ENCODE results near the gene BCAP29.
"Not testable (repeated sequence)": the region's sequence is repeated elsewhere in the genome, so short reads cannot be mapped to it uniquely, and the experiment has no call there.

The BCAP29 gene

GRCh38 chr7:107639070-107639469 is 59.0 kb downstream of the BCAP29 start:
- H3K4me3 ChIP-seq (ENCODE audit: insufficient read depth, low read depth, low read length, poor library complexity, severe bottlenecking); H3K36me3 ChIP-seq (ENCODE audit: control insufficient read depth, insufficient read depth, low read length); DNase-seq; H3K9me3 ChIP-seq (ENCODE audit: control insufficient read depth, low read length); H3K4me1 ChIP-seq (ENCODE audit: control insufficient read depth, insufficient read depth, low read length, poor library complexity, severe bottlenecking); H3K27ac ChIP-seq (ENCODE audit: insufficient read depth, low read length, poor library complexity, severe bottlenecking); H3K27me3 ChIP-seq (replicated peaks; ENCODE audit: control insufficient read depth, insufficient read depth, low read length, poor library complexity, severe bottlenecking): not testable (repeated sequence)

- DNase-seq, result no peak
- Histone ChIP-seq H3K4me1 (ENCODE audit: control insufficient read depth, insufficient read depth, low read length, poor library complexity, severe bottlenecking) (no peaks in the 10 kb centered on the region), H3K9me3 (ENCODE audit: control insufficient read depth, low read length) (no peaks in the 10 kb centered on the region), H3K4me3 (ENCODE audit: insufficient read depth, low read depth, low read length, poor library complexity, severe bottlenecking) (no peak overlapping the region), H3K27me3 (replicated peaks; ENCODE audit: control insufficient read depth, insufficient read depth, low read length, poor library complexity, severe bottlenecking) (no peaks in the 10 kb centered on the region), H3K36me3 (ENCODE audit: control insufficient read depth, insufficient read depth, low read length) (no peaks in the 10 kb centered on the region), H3K27ac (ENCODE audit: insufficient read depth, low read length, poor library complexity, severe bottlenecking) (no peak overlapping the region)
Observed at GRCh38 chr7:107641676-107642075, 61.6 kb downstream of the BCAP29 start.

- no peaks in the 10 kb centered on the region for H3K27me3 ChIP-seq (replicated peaks; ENCODE audit: control insufficient read depth, insufficient read depth, low read length, poor library complexity, severe bottlenecking)
- no peaks in the 10 kb centered on the region for H3K36me3 ChIP-seq (ENCODE audit: control insufficient read depth, insufficient read depth, low read length)
- no peak overlapping the region for H3K4me3 ChIP-seq (ENCODE audit: insufficient read depth, low read depth, low read length, poor library complexity, severe bottlenecking)
- H3K27ac ChIP-seq (ENCODE audit: insufficient read depth, low read length, poor library complexity, severe bottlenecking), result no peak overlapping the region
- no peaks in the 10 kb centered on the region for H3K9me3 ChIP-seq (ENCODE audit: control insufficient read depth, low read length)
- no peaks in the 10 kb centered on the region for H3K4me1 ChIP-seq (ENCODE audit: control insufficient read depth, insufficient read depth, low read length, poor library complexity, severe bottlenecking)
- no peak for DNase-seq
Observed at GRCh38 chr7:107642501-107642900, 62.5 kb downstream of the BCAP29 start.

- H3K4me3 ChIP-seq (ENCODE audit: insufficient read depth, low read depth, low read length, poor library complexity, severe bottlenecking), result no peak overlapping the region
- no peak for DNase-seq
- H3K4me1 ChIP-seq (ENCODE audit: control insufficient read depth, insufficient read depth, low read length, poor library complexity, severe bottlenecking), result no peaks in the 10 kb centered on the region
- H3K9me3 ChIP-seq (ENCODE audit: control insufficient read depth, low read length), result no peaks in the 10 kb centered on the region
- no peaks in the 10 kb centered on the region for H3K27me3 ChIP-seq (replicated peaks; ENCODE audit: control insufficient read depth, insufficient read depth, low read length, poor library complexity, severe bottlenecking)
- H3K27ac ChIP-seq (ENCODE audit: insufficient read depth, low read length, poor library complexity, severe bottlenecking), result no peak overlapping the region
- no peaks in the 10 kb centered on the region for H3K36me3 ChIP-seq (ENCODE audit: control insufficient read depth, insufficient read depth, low read length)
Observed at GRCh38 chr7:107643407-107643806, 63.4 kb downstream of the BCAP29 start.

- DNase-seq, result no peak
- H3K36me3 ChIP-seq (ENCODE audit: control insufficient read depth, insufficient read depth, low read length), result no peaks in the 10 kb centered on the region
- no peak overlapping the region for H3K27ac ChIP-seq (ENCODE audit: insufficient read depth, low read length, poor library complexity, severe bottlenecking)
- no peak overlapping the region for H3K4me3 ChIP-seq (ENCODE audit: insufficient read depth, low read depth, low read length, poor library complexity, severe bottlenecking)
- H3K4me1 ChIP-seq (ENCODE audit: control insufficient read depth, insufficient read depth, low read length, poor library complexity, severe bottlenecking), result no peaks in the 10 kb centered on the region
- H3K27me3 ChIP-seq (replicated peaks; ENCODE audit: control insufficient read depth, insufficient read depth, low read length, poor library complexity, severe bottlenecking), result no peaks in the 10 kb centered on the region
- no peaks in the 10 kb centered on the region for H3K9me3 ChIP-seq (ENCODE audit: control insufficient read depth, low read length)
Observed at GRCh38 chr7:107643938-107644308, 63.9 kb downstream of the BCAP29 start.

GRCh38 chr7:107644309-107644974 is 64.4 kb downstream of the BCAP29 start:
- Histone ChIP-seq H3K4me3 (ENCODE audit: insufficient read depth, low read depth, low read length, poor library complexity, severe bottlenecking) (no peak overlapping the region), H3K27ac (ENCODE audit: insufficient read depth, low read length, poor library complexity, severe bottlenecking) (no peak overlapping the region)
- no peak for DNase-seq

GRCh38 chr7:107652642-107653041 is 72.6 kb downstream of the BCAP29 start:
- no peak for DNase-seq
- H3K9me3 ChIP-seq (ENCODE audit: control insufficient read depth, low read length), result no peaks in the 10 kb centered on the region
- H3K27me3 ChIP-seq (replicated peaks; ENCODE audit: control insufficient read depth, insufficient read depth, low read length, poor library complexity, severe bottlenecking), result no peaks in the 10 kb centered on the region
- H3K4me1 ChIP-seq (ENCODE audit: control insufficient read depth, insufficient read depth, low read length, poor library complexity, severe bottlenecking), result no peaks in the 10 kb centered on the region
- no peaks in the 10 kb centered on the region for H3K36me3 ChIP-seq (ENCODE audit: control insufficient read depth, insufficient read depth, low read length)
- H3K27ac ChIP-seq (ENCODE audit: insufficient read depth, low read length, poor library complexity, severe bottlenecking), result no peak overlapping the region
- no peak overlapping the region for H3K4me3 ChIP-seq (ENCODE audit: insufficient read depth, low read depth, low read length, poor library complexity, severe bottlenecking)

More at GRCh38 chr7:107644309-107644974, 64.4 kb downstream of the BCAP29 start:
- H3K36me3 ChIP-seq (ENCODE audit: control insufficient read depth, insufficient read depth, low read length), result no peaks in the 10 kb centered on the region
- H3K27me3 ChIP-seq (replicated peaks; ENCODE audit: control insufficient read depth, insufficient read depth, low read length, poor library complexity, severe bottlenecking), result no peaks in the 10 kb centered on the region
- H3K9me3 ChIP-seq (ENCODE audit: control insufficient read depth, low read length), result no peaks in the 10 kb centered on the region
- H3K4me1 ChIP-seq (ENCODE audit: control insufficient read depth, insufficient read depth, low read length, poor library complexity, severe bottlenecking), result no peaks in the 10 kb centered on the region

GRCh38 chr7:107658467-107658866 is 78.4 kb downstream of the BCAP29 start:
- no peak overlapping the region for H3K27ac ChIP-seq (ENCODE audit: insufficient read depth, low read length, poor library complexity, severe bottlenecking)
- peaks cover 12% of the 10 kb centered on the region for H3K27me3 ChIP-seq (replicated peaks; ENCODE audit: control insufficient read depth, insufficient read depth, low read length, poor library complexity, severe bottlenecking)
- peaks cover 20% of the 10 kb centered on the region for H3K4me1 ChIP-seq (ENCODE audit: control insufficient read depth, insufficient read depth, low read length, poor library complexity, severe bottlenecking)
- H3K36me3 ChIP-seq (ENCODE audit: control insufficient read depth, insufficient read depth, low read length), result no peaks in the 10 kb centered on the region
- no peak for DNase-seq
- H3K4me3 ChIP-seq (ENCODE audit: insufficient read depth, low read depth, low read length, poor library complexity, severe bottlenecking), result no peak overlapping the region
- no peaks in the 10 kb centered on the region for H3K9me3 ChIP-seq (ENCODE audit: control insufficient read depth, low read length)

- Histone ChIP-seq H3K4me1 (ENCODE audit: control insufficient read depth, insufficient read depth, low read length, poor library complexity, severe bottlenecking) (peaks cover 20% of the 10 kb centered on the region), H3K4me3 (ENCODE audit: insufficient read depth, low read depth, low read length, poor library complexity, severe bottlenecking) (no peak overlapping the region), H3K27ac (ENCODE audit: insufficient read depth, low read length, poor library complexity, severe bottlenecking) (no peak overlapping the region), H3K9me3 (ENCODE audit: control insufficient read depth, low read length) (no peaks in the 10 kb centered on the region), H3K36me3 (ENCODE audit: control insufficient read depth, insufficient read depth, low read length) (no peaks in the 10 kb centered on the region), H3K27me3 (replicated peaks; ENCODE audit: control insufficient read depth, insufficient read depth, low read length, poor library complexity, severe bottlenecking) (peaks cover 12% of the 10 kb centered on the region)
- DNase-seq, result no peak
Observed at GRCh38 chr7:107659666-107660065, 79.6 kb downstream of the BCAP29 start.

GRCh38 chr7:107660381-107661080 is 80.5 kb downstream of the BCAP29 start, which contains the start of gene SLC26A4:
Gene SLC26A4 (plus strand): TSS chr7:107660828. CDS start chr7:107661642, 814 bp downstream.
- H3K27me3 ChIP-seq (replicated peaks; ENCODE audit: control insufficient read depth, insufficient read depth, low read length, poor library complexity, severe bottlenecking), result peaks cover 12% of the 10 kb centered on the region
- no peak within 1 kb of the TSS for H3K27ac ChIP-seq (ENCODE audit: insufficient read depth, low read length, poor library complexity, severe bottlenecking)
- H3K36me3 ChIP-seq (ENCODE audit: control insufficient read depth, insufficient read depth, low read length), result no peaks in the 10 kb centered on the region
- H3K9me3 ChIP-seq (ENCODE audit: control insufficient read depth, low read length), result no peaks in the 10 kb centered on the region
- H3K4me1 ChIP-seq (ENCODE audit: control insufficient read depth, insufficient read depth, low read length, poor library complexity, severe bottlenecking), result peaks cover 20% of the 10 kb centered on the region
- DNase-seq, result no peak
- peak within 1 kb of the TSS; percentile 62 for H3K4me3 ChIP-seq (ENCODE audit: insufficient read depth, low read depth, low read length, poor library complexity, severe bottlenecking)
